HG03565 (cell line): ENCODE measurements around the gene GPSM1.

Source experiments
- ATAC-seq: cut with Tn5 transposase; IDR thresholded peaks from one replicate; pipeline ENCODE4 v1.9.1; 2021; ENCODE audit warnings: mild to moderate bottlenecking, moderate library complexity; ENCODE audit not compliant: unreplicated experiment

Gene GPSM1, protein sequence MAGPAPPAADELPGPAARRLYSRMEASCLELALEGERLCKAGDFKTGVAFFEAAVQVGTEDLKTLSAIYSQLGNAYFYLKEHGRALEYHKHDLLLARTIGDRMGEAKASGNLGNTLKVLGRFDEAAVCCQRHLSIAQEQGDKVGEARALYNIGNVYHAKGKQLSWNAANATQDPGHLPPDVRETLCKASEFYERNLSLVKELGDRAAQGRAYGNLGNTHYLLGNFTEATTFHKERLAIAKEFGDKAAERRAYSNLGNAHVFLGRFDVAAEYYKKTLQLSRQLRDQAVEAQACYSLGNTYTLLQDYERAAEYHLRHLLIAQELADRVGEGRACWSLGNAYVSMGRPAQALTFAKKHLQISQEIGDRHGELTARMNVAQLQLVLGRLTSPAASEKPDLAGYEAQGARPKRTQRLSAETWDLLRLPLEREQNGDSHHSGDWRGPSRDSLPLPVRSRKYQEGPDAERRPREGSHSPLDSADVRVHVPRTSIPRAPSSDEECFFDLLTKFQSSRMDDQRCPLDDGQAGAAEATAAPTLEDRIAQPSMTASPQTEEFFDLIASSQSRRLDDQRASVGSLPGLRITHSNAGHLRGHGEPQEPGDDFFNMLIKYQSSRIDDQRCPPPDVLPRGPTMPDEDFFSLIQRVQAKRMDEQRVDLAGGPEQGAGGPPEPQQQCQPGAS

DNA sequence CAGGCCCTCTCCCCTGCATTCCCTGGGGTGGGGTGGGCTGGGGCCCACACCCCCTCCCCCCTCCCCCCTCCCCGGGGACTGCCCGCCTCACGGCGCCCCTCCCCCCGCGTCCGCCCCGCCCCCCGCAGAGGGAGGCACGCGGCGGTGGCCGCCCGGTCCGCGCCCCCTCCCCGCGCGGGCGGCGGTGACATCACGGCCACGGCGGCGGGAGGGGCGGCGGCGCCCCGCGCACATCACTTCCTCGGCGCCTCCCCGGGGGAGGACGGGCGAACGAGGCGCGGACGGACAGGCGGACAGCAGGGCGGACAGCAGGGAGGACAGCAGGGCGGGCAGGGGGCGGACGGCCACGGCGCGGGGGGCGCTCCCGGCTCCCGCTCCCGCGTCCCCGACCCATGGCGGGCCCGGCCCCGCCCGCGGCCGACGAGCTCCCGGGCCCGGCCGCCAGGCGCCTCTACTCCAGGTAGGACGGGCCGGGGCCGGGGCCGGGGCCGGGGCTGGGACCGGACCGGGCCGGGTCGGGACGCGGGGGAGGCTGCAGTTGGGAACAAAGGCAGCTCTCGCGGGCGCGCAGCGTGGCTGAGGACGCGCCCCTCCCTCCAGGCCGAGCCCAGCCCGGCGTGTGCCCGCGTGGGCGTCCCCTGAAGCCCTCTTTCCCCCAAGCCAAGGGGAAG, at the start of gene GPSM1:
Gene GPSM1, plus strand, starts transcription at position 236 of the 671 bp plus-strand sequence. Its CDS starts 157 bp downstream, at position 393.
- no peak for ATAC-seq

DNA sequence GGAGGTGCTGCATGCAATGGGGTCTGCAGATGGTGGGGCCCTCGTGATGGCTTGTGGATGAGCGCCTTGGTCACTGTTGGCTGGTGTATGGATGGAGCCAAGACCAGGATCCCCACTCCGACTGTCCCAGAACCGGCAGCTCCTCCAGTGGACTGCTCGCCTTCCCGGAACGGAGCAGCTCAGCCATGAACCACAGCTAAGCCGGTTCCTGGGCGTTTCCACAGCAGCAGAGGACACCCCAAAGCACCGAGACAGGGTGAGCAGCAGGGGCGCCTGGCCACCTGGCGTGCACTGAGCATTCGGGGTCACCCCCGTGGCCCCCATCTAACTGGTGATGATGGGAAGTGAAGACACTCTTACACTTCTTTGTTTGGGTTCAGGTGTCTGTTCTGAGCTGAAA, 49.6 kb upstream of the GPSM1 start:
- no peak for ATAC-seq

DNA sequence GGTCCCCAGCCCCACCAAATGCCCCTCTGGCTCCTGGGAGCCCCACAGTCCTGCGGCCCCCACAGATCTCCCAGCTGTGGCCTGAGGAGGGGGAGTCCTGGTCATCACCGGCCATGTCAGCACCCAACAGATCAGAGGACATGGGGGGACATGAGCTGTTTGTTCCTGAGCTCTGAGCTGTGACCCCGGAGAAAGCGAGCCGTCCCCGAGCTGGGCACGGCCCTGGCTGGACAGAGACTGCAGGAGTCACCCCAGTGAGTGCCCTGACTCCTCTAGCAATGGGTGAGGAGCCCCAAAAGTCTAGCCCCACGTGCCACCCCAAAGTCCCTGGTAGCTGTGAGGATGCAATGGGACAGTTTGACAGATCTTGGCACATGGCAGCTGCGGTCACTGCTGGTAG, 49.1 kb upstream of the GPSM1 start:
- ATAC-seq = no peak

DNA sequence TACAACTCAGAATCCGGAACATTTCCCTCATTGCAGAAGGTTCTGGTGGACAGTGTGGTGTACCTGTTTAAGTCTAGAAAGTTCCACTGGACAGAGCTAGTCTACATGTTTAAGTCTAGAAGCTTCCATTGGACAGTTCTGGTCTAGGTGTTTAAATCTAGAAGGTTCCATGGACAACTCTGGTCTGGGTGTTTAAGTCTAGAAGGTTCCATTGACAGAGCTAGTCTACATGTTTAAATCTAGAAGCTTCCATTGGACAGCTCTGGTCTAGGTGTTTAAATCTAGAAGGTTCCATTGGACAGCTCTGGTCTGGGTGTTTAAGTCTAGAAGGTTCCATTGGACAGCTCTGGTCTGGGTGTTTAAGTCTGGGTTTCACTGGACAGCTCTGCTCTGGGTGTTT, 48.4 kb upstream of the GPSM1 start:
- ATAC-seq = no peak

- no peak for ATAC-seq
Measured at GRCh38 chr9:136279471-136279870, 47.9 kb upstream of the GPSM1 start.

DNA sequence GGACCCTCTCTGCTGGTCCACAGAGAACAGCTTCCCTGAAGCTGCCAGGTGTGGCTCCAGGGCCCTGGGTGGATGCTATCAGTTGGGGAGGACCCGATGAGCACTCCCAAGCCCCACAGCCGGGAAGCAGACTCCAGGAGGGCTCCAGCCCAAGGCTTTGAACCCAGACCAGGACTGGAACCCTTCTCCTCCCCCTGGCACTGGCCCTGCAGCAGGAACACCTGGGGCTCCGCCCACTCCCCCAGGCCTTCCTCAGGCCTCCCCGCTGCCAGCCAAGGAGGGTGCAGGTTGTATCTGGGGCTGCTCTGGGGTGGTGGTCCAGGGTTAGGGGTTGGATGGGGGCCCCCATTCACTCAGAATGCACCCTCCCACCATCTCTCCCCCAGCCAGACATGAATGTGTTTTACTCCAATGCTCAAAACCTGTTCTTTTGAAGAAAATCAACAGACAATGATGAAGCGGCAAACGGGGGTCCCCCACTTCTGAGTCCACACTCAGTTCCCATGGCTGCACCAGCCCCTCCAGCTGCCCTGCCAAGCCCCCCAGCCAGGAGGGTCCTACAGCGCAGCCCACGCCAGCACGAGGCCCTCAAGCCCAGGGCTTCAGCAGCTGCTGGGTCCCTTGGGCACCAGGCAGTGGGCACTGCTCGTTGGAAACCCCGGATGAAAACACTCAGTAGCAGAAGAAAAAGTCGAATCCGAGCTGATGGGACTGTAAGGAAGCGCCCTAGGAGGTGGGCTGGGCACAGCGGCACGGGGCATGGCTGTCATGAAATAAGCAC, 46.6 kb upstream of the GPSM1 start:
- ATAC-seq = no peak

DNA sequence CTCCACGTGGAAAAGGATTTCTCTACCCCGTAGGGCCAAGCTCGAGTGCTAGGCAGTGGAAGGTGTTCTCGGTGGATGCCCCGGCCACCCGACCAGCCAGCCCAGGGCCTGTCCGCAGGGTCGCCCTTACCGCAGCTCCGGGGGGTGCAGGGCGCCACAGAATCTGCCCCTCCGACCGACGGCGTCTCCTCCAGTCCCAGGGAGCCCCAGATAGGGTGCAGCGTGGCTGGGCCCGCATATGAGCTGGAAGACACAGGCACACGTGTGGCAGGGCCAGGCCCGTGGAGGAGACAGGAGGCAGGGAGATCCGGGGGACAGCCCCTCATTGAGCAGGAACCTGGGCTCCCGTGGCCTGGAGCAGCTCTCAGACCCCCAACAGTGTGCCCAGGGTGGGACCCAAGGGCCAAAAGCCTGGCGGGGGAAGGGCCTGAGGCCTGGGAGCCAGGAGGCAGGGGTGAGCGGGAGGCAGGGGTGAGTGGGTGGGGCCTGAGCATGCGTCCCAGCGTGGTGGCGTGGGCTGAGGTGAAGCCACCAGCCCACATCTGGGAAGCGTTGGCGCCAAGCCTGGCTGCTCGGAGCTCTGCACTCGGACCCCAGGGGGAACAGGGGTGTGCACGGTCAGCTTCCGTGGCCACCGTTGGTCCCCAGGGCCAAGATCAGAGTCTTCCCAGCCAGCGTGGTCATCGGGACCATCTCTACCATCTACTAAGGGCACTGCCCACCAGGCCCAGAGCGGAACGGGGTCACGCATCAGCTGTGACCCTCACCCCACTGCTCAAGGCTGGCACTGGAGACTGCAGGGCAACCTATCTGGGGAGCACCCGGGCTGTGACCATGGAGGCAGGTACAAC, 45.7 kb upstream of the GPSM1 start:
- ATAC-seq = no peak

DNA sequence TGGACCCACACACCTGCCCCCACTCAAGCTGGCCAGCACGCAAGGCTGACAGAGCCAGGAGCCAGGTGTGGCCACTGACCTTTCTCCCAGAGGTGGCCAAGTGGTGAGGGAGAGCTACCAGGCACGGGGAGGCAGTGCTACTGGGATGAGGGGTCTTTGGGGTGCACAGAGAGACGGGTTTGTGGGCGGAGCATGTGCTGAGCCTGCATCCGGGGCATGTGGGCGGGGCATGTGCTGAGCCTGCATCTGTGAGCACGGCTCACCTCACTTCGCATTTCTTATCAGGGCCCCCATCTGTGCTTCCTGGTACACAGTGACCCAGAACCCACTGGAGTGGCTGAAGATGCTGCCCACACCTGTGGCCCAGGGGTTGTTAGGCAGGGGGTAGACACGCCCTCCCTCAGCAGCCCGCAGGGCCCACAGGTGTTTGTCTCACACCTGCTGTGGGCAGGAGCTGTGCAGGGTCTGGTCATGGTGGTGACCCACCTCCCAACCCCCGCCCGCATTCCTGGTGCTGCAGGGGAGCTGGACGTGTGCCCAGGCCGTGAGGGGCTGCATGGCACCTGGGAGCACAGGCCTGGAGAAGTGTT, 45.0 kb upstream of the GPSM1 start:
- ATAC-seq = no peak

DNA sequence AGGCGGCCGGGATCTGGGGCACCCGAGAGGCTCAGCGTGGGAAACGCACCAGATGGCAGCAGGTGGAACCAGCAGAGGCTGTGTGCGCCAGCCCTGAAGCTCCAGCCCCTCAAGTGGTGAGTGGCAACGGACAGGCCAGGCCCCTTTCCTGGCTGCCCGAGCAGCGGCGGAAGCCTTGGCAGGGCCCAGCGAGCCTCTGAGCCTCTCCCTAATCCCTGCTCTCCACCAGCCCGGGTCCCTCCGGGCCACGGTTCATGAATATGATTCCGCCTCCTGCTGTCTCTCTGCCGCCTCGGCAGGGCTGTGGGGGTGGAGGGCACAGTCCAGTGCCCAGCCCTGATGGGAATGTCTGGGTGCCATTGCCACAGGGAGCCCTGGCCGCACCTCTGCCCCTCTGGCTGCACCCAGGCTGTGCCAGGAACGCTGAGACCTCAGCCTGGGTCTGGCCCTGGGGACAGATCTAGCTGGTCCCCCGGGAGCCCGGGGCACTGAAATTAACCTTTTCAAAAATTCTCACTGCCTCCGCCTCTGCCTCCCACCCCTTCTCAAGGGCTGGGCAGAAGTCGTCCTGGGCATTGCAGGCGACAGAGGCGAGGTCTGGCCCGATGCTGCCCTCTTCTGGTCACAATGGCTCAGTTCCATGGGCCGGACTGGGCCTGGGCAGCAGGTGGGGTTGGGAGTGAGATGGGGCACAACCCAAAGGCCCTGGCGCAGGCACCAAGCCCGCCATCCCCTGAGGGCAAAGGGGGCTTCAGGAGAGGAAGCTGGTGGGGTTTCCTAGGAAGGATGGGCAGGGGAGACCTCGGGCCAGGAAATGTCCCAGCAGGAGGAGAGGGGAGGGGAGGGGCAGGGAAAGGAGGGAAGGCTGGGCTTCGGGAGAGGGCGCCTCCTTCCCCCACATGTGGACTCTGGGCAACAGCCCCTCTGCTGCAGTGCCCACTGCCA, 43.8 kb upstream of the GPSM1 start:
- ATAC-seq = peak; percentile 46

DNA sequence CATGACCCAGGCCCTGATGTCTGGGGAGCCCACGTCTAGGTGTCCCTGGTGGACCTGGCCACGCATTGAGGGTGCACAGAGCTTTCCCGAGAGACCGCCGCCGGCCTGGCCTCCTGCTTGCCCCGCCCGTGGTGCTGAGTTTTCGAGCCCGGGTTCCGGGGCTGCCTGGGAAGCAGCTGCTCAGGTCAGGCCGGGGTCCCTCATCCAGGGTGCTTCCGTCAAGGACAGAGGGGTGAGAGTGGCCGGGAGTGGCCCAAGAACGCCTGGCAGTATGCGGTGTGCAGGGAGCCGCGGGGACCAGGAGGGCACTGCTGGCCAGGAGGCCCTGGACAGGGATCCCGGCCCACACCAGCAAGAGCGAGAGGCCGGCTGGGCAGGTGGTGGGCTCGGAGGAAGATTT, 43.0 kb upstream of the GPSM1 start:
- ATAC-seq = no peak

- no peak for ATAC-seq
Measured at GRCh38 chr9:136284951-136285350, 42.4 kb upstream of the GPSM1 start.

GRCh38 chr9:136285501-136286358, 41.6 kb upstream of the GPSM1 start:
- ATAC-seq = no peak

DNA sequence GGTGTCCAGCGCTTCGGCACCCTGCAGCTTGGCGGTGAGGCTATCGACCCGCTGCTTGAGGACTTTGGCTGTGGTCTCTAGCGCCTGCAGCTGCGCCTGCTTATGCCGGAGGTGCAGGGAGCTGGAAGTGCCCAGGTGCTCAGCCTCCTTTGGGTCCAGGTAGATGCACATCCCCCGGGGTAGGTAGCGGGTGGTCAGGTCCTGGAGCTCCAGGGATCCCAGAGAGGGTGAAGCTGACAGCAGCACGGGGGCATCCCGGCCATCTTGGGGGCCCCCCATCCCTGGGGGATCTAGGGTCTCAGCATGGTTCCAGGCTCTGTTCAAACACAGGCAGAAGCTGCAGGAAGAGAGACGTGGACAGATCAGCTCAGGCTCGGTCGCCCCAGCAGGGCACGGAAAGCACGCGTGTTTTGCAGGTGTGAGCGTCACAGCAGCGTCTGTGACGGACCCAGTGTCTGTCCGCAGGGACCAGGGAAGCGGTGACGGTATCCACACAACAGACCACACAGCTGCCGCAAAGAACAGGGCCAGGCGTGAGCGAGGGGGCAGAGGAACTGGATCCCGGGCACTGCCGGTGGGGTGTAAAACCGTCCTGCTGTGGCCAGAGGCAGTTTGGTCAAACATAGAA, 40.9 kb upstream of the GPSM1 start:
- no peak for ATAC-seq

GRCh38 chr9:136286987-136287379, 40.4 kb upstream of the GPSM1 start:
- ATAC-seq = no peak

GRCh38 chr9:136287960-136288753, 39.2 kb upstream of the GPSM1 start:
- ATAC-seq = no peak

DNA sequence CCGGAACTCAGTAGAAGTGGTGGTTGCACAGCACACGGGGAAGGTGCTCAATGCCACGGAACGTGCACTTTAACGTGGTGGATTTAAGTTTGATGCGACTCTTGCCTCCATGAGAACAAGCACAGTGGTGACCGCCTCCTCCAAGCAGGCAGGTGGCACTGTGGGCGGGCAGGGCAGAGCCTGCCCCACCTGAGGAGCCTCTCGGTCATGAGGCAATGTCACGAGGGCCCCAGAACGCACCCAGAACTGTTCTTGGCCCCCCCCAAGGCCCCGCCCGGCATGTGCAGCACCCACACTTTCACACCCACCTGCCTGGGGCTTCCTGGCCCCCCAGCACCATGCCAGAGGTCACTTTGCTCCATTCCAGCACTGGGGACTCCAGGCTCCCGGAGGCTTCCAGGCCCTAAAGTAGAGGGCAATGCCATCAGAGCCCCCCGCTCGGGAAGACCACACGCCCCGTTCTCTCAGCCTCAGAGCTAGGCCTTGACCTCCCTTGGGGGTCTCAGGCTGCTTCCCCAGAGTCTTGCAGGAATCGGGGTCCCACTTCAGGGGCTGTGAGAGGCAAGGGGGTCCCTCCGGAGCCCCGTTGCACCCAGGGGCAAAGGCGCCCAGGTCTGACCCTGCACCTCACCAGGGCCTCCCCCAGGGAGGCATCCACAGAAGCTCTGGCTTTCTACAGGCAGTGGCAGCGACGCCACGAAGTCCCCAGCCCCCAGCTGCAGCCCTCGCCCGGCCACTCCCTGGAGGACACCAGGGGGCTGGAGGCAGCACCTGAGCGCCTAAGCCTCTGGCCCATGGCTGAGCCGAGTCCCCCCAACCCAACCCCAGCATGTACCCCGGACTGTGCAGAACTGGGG, 37.5 kb upstream of the GPSM1 start:
- no peak for ATAC-seq
